ENCODE measurements around the gene JAKMIP2.

The JAKMIP2 gene

DNA sequence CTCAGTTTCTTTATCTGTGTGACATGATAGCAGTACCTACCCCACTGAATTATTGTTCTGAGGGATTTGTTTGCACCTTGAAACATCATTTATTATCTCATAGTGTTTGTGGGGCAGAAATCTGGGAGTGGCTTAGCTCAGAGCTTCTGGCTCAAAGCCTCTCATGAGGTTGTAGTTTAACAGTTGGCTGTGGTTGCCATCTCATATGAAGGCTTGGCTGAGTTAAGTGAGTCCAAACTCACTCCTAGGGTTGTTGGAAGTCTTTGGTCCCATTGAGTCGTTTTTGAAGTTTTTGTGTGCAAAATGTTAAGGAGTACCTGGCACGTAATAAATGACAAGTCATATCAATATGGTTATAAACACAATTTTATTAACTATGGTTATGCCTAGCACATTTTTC lies 3.6 kb upstream of the JAKMIP2 start:
- no peak for DNase-seq

DNA sequence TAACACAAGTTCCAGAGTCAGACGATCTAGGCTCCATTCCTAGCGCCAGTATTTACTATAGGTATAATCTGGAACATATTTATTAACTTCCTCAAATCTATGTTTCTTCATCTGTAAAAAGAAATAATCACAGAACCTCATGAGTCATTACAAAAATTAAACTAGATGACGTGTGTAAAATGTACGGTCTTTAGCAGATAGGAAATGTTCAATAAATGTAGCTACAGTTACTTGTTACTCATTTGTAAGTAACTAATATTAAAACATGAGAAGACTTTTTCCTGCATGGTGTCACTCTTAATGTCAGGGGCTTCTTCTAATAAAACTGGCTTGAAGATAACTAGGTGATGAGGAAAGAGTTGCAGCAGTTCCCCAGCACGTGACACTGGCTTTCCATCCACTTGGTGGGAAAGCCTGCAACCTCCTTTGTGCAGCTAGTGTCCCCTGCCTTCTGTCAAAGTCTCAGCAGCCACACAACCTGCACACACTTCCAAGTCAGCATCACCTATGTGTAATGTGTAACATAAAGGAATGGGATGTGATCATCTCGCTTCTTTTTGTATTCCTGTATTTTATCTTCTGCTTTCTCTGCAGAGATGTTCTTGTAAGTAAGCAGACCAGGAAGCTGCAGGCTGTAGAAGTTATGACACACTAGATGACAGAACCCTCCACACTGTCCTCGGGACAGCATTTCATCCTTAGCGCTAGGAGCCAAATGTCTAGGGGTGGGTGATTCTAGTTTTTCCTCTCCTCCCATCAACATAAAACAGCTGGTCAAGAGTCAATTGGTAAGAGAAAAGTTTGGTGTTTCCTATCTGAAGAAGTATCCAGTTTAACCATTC lies 1.8 kb upstream of the JAKMIP2 start:
- no peak for DNase-seq

DNA sequence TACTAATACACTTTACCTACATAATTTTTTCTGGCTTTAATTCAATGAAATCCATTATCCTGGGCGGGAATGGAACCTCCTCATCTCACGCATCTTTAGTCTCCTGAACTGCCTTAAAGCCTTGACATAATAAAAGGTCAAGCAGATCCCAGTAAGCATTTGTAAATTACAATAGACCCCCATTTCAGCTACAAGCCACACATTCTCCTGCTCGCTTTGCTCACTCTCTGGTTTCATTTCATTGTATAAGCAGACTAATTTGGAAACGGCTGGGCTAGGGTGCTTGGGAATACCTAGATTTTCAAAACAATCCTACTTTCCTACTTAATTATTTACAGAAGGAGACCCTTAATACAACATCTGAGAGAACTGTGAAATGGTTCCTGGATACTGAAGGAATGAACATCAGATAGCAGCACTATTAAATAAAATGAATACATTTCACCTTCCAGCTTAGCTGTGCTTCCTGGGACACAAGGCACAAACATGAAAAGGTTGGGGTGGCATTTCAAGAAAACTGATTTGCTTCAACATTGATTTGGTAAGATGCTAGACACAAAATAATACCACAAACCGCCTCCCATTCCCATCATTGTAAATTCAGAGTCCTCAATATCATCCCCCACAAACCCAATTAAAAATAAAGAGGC lies 1.5 kb downstream of the JAKMIP2 start:
- DNase-seq: no peak

DNA sequence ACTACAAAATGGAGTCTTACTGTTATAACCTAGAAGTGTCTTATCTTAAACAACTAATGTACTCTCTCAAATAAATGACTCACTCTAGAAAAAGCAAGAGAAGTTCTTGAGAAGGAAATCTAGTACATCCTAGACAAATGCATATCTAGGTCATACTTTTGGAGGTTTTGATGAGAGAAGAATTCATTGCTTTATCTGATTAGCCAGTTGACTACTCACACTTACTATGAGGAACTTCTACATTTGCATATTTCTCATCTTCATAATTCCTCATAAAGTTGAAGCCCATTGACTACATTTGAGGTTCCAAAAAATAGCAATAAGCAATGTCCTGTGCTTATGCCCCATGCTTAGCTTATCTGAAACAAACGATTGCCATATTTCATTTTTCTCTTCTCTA lies 2.8 kb downstream of the JAKMIP2 start:
- no peak for DNase-seq

DNA sequence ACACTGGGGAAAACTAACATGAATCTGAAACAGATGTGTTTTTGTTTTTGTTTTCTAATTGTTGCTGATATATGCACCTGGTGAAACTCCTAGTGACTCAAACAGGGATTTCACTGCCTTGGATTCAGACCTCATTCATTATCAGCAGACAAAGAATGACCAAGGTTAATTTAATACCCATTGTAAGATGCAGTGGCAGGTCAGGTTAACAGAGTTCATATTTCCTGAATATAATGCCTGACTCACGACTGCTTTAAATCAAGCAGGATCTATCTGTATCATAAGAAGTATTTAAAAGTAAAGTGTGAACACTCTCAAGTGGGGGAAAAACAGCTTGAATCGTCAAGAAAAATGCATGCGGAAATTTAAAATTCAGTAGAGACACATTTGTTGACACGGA lies 5.5 kb downstream of the JAKMIP2 start:
- DNase-seq: no peak

DNA sequence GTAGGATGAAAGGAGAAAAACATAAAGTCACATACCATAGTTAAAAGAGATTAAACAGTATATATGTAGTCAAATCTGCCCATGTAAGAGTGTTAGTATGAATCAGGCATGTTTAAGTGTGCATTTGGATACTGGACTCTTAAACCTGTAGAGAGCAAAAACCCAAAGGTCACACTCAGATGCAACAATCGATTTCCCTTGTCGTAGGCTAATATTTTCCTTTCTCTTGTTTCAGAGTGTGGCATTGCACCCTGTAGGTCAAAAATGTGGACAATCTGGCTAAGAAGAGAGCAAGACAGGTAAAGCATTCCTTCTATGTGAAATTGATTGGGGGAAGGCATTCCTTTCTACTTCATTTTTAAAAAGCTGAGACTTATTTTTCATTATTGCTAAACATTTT lies 8.9 kb downstream of the JAKMIP2 start:
- no peak for DNase-seq

DNA sequence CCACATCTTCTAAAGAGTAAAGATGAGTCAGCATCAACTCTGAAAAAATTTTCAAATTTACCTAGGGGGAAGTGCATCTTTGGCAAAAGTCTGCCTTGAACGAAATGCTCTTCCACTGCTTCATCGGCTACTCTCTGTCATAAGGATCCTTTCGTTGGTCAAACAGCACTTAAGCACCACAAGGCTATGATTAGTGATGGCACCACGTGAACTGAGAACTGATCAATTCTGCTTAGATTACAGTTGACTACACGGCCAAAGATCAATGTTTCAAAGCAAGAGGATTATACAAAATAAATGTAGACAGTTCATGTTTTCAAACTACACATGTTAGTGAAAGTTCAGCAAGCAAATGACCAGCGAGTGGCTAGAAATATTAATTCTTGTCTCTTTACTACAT lies 9.4 kb downstream of the JAKMIP2 start:
- no peak for DNase-seq

DNA sequence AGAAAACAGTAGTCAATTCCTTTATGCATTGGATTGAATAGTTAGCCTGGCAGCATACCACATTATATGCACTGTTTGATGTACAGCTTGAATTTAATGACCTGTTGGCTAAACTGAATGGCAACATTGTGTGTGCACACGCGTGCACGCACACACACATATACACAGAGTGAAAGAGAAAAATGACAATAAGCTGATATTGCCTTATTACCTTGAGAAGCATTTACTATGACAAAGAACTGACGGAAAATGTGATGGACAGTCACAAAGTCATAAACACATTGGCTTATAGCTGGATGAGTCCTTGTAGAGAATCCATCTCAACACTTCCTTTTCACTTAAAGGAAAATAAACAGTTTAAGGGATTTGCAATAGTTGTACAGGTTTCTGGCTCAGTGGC lies 15.5 kb downstream of the JAKMIP2 start:
- DNase-seq: no peak

DNA sequence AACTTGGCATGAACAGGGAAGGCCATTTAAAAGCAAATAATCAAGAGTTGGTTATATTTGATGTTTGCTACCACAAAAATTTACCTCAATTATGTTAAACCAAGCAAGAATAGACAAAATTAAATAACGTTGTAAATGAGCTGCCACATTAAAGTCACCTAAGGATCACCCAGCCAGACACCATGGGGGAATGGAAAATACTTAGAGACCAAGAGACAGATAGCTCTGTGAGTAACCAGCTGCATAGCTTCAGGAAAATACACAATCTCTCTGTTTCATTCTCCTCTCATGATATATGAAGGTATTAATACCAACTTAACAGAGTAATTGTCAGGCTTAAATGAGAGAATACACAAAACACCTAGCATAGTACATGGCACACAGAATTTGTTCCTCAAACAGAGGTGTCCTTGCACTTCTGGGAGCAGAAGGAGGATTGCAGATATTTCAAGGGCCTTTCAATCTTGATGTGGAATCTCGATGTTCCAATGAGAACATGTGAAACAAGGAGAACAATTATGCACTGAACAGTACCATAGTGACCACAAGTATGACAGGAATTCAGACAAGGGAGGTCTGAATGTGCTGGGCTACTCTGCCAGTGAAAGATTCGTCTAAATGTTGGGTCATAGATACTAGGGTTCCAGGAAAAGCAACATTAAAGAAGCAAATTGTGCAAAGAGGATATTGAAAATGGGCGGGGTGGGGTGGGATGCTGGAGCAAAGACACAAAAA lies 18.6 kb downstream of the JAKMIP2 start:
- DNase-seq: no peak

DNA sequence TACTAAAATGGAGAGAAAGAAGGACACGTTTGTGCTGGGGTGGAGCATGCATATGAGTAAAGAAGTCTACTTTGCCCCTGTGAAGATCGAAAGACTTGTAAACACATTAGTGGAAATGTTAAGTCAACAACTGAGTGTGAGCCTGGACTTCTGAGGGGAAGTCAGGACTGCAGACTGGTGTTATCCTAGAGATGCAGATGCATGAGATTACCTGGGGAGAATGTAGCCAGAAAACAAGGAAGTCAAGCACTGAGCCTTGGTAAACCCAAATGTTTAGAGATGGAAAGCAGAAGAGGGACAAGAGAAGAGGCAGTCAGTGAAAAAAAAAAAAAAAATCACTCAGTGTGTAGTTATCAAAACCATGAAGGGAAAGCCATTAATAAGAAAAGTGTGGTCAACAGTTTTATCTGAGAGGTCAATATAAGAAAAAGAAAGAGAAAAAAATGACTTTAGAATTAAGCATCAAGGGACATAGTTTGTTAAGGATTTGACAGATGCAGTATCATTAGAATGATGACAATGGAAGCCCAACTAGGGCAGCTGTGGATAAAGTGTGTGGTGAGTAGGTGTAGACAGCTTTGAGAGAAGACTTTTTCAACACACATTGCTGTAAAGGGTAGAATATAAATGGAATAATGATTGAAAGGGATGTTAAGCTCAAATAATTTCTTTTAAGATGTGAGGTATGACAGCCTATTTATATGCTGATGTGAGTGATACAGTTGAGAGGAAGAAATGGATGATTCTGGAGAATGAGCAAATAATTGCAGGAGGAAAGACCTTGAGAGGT lies 22.2 kb downstream of the JAKMIP2 start:
- DNase-seq: no peak

DNA sequence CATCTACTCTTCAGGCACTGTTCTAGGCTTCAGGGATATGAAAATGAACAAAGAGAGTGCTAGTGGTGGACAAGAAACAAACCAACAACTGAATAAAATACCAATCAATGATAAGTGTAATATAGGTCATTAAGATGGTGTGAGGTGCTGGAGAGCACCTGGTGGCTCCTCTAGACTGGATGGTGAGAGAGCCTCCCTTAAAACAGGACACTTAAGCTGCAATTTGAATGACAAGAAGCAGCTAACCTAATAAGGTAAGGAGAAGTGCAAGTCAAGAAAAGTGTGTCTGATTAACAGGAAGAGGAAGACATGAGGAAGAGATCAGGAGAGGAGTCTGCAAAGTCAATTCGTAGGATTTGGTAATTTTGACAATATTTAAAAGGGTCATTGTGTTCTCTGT lies 23.1 kb downstream of the JAKMIP2 start:
- no peak for DNase-seq

DNA sequence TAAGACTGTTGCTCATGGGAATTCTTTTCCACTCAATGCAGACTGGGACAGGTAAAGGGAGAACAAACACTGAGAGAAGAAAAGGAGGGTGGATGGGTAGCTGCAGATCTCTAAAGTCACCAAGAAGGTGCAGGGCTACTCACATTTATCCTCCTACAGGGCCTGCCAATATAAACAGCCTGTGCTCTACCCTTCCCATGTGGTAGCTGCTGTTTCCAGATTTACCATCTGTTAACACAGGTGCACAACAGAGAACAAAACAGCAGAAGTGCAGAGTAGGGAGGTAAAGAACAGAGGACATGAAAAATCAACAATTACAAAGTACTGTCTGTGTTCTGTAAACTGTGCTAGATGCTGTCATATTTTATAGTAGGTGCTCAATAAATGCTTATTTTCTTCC lies 26.0 kb downstream of the JAKMIP2 start:
- no peak for DNase-seq

DNA sequence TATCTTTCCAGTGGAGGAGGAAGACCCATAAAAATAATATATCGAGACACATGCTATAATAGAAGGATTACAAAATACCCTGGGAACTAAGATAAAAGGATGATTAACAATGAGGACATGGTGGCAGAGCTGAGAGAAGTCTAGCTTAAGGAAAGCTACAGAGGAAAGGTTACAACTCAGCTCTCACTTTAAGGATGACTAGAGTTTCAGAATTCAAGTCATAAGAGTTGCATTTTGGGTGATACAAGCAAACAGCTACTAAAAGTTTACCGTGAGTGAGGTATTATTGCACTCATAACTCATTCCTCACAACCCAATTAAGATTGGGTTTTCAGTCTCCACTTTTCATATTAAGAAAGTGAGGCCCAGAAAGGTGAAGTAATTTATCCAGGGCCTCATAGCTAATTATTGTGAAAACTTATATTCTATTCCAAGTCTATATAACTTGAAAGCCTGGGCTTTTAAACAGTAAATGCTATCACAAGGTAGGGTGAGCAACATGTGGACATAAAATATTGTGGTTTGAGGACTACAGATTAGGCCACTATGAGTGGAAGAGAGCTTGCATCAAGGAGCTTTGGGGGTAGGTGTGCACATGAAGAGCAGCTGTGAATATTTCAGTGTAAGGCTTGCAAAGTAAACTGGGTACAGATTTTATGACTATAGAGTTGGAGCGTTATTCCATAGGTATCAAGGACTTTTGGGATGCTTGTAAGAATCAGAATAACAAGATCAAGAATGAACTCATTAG lies 28.0 kb downstream of the JAKMIP2 start:
- DNase-seq: no peak

DNA sequence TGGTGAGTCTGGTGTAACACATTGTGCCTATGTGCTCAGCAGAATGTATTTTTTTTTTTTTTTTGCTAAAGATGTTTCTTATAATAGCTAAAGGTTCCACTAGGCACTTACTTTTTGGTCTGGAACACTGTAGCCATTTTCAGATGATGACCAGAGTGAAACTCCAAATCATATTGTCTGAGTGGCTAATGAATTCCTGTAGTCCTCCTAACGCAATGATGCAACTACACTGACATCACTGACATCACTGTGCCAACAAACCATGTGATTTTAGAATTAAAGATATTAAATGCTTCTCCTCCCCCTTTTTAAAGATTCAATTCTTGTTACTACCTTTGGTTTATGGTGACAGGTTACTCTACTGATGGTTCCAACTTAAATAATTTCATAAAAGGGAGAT lies 28.8 kb downstream of the JAKMIP2 start:
- DNase-seq: no peak

DNA sequence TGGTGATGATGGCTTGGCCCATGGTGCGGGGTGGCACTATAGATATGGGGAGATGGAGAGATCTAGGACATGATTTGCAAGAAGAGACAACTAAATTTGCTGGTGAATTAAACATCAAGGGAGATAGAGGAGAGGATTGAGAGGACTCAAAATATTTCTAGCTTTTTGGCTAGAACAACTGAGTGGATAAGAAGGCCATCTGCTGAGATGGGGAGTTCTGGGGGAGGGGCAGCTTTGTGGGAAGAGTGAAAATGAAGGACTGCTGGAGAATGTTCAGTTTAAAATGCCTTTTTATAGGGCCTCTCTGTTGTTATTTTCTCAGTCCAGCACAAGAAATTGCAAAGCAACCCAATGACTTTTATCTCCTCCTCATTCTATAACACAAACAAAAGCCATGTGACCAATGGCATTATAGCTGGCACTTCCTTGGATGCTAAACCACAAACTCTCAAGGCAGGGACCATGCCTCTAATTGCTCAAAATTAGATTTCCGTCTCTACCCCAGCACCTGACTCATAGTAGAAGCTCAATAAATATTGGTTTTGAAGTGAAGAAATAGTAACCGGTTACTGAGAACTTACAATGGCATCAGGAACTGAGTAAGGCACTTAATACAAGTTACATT lies 29.8 kb downstream of the JAKMIP2 start:
- DNase-seq: no peak

DNA sequence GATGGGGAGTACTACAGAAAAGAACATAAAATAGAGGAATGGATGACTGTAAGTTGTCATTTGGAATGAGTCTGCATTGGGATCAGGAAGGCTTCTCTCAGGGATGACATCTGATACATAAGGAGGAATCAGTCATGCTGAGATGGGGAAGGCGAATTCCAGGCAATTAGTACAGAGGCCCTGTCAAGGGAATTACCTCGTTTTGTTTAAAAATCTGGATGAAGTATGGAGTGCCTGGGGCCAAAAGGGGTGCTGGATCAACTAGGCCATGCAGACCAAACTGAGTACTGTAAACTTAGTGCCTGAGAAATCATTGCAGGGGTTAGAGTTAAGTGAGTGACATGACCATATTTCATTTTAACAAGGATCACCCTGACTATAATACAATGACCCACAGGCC lies 30.5 kb downstream of the JAKMIP2 start:
- DNase-seq: no peak

DNA sequence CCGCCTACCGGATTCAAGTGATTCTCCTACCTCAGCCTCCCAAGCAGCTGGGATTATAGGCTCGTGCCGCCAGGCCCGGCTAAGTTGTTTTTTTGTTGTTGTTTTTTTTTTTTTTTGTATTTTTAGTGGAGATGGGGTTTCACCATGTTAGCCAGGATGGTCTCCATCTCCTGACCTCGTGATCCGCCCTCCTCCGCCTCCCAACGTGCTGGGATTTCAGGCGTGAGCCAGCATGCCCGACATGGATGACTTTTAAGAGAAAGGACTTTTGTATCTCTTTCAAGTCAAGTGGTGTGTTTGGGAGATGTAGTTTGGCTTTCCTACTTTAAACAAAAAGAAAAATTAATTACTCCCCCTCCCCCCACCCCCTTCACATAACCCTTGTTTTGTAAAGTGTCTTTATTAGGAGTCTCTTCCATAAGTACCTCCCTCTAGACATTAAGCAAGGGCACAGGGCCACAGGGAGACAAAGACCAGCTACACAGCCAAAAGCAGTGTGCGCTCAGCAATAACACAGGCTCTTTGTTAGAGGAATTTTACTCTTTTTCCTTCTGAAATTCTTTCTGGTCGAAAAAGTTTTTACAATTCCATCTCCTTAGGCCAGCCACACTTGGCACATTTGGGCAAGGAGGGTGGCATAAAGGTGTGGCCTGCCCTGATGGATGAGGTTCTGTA lies 31.2 kb downstream of the JAKMIP2 start:
- no peak for DNase-seq

DNA sequence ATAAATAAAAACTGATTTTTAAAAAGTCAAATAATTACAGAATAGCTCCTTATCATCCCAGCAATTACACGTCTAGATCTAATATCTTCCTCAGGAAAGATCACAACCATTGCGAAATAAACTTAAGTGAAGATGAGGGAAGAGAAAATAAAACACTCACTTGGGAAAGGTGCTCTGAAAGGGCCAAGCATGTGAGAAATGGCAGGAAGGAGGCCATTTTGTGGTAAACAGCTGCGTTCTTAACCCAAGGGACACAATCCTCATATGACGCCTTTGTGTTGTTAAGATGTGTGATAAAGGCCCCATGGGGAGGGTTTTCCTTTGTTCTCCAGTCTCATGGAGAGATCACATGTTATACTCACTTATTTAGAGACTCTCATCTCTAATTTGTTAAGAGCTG lies 32.5 kb downstream of the JAKMIP2 start:
- no peak for DNase-seq

DNA sequence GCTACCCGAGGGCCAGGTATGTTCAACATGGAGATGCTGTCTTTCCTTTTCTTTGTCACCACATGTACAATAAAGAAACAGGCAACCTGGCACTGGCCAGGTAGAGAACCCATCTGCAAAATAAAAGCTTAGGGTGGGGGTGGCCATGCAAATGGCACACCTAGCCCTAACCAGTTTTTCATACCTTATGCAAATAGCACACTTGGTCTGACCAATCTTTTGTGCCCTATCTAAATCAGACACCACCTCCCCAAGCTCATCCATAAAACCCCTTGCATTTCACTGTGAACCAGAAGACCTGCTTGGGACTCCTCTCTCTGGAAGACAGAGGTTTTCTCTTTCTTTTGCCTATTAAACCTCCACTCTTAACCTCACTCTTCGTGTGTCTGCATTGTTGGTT lies 33.9 kb downstream of the JAKMIP2 start:
- no peak for DNase-seq

DNA sequence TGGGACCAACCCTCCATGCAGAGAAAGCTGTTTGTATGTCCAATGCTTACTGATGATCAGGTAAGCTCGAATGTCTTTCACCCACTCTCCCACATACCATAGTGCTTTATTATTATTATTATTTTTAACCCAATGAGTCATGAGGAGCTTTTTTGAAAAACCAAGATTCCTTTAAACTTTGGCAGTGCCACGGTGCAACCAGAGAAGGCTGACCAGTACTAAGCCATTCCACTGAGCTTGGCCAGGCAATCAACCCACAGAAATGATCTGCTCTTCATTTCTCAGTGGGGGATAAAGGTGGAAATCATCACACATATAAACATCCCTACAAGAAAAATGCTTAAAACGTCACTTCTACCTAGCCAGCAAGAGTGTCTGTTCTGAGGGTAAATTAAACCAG lies 35.5 kb downstream of the JAKMIP2 start:
- DNase-seq: no peak

DNA sequence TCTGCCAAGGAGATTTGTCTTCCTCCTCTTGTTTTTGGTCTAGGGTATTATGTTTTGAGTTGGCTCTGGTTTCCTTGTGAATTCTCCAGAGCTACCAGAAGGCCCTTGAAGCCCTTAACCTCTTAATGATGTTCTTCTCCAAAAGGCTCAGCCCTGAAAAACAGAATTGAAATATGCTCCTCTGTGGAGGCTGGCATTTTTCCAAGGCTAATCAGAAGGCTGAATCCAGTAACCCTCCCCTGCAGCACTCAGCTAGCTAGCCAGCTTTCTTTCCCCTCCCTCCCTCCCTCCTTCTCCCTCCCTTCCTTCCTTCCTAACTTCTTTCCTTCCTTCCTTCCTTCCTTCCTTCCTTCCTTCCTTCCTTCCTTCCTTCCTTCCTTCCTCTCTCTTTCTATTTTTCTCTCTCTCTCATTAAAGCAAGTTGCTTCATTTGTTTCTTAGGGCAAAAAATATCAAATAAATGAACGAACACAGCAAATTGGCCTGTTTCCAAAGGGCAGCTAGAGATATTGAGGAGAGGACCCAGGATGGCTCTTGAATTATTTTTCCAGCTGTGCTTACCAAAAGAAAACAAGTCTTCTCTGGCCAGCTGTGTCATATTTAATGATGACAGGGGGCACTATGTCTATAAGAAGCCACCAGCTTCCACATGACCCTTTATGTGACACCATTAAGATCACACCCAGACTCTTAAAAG lies 38.7 kb downstream of the JAKMIP2 start:
- DNase-seq: no peak

Data from stimulated activated CD4-positive, alpha-beta T cell treated with anti-CD3 and anti-CD28 coated beads, Interleukin-2, amount 100 ng/mL, for 24 hours (primary cell).